GM18861 (cell line): ENCODE results near the gene ATP8B1.
A peak's percentile ranks its signal among the peaks of the same experiment; 100 is the strongest.

ENCODE experiments used
- ATAC-seq: cut with Tn5 transposase; IDR thresholded peaks from one replicate; pipeline ENCODE4 v1.9.1; 2021; ENCODE audit not compliant: unreplicated experiment

Gene ATP8B1

GRCh38 chr18:57630002-57630753, 172.9 kb downstream of the ATP8B1 start:
- ATAC-seq = peak; percentile 72

GRCh38 chr18:57629422-57629821, 173.7 kb downstream of the ATP8B1 start:
- no peak for ATAC-seq

- no peak for ATAC-seq
These were observed 175.6 kb downstream of the ATP8B1 start for GRCh38 chr18:57627488-57627887.

GRCh38 chr18:57624988-57625387, 178.1 kb downstream of the ATP8B1 start:
- ATAC-seq = no peak

GRCh38 chr18:57621246-57621604, 181.9 kb downstream of the ATP8B1 start:
- no peak for ATAC-seq

DNA sequence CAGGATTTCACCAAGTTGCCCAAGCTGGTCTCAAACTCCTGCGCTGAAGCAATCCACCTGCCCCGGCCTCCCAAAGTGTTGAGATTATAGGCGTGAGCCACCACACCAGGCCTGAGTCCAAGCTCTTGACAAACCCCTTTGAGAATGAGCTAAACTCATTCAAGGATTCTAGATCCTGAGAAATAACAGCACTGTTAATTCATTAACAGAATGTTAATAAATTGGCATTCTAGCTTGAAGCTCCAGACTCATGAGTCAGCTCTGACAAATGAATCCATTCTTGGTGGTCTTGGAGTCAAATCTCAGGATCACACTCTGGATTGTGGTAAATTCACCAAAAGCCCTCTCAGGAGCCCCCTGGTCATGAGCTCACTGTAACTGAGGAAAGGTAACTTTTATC, 183.2 kb downstream of the ATP8B1 start:
- ATAC-seq = no peak

DNA sequence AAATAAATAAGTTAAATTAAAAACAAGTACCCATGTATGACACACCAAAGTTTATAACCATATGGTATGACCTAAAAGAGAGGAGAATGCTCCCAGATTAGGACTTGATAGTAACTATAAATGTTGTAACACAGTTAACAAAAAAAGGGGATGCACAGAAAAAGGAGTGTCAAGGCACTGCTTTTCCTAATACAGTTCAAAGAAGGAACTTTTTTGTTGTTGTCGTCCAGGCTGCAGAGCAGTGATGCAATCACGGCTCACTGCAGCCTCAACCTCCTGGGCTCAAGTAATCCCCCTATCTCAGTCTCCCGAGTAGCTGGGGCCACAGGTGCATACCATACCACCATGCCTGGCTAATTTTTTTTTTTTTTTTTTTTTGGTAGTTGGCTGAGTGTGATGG, 184.2 kb downstream of the ATP8B1 start:
- no peak for ATAC-seq

DNA sequence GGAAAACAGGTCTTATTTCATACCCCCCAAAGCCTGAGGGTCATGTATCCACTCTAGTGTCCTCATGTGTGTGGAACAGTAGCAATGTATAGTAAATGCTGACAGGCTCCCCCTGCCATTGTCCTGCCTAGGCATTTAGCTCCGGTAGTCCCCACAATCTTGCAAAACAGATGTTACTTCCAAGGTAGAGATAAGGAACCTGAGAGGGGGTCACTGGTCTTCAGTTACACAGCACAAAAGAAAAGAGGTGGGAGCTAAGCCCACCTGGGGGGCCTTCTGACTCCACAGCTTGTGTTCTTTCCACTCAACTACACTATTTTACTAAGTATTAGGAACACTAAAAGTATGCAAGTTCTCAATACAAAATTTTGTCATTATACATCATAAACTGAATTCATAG, 199.2 kb downstream of the ATP8B1 start:
- no peak for ATAC-seq
